ENCODE measurements around the gene PRF1. TPM values are rescaled to one million over a fixed set of nuclear protein-coding genes. Genes with fewer than 3 reads are reported as not detected.

The PRF1 gene
- total and polyA plus RNA-seq, 4 donors, result 1.3 to 6.1 (median 4.7) TPM

GRCh38 chr10:70621503-70622078, 19.1 kb upstream of the PRF1 start:
- no peaks in the 10 kb centered on the region for H3K27me3 ChIP-seq (ENCODE audit: control insufficient read depth in 1 of 2, insufficient read depth in 2 of 2, low read length in 1 of 2)

GRCh38 chr10:70620020-70620289, 17.4 kb upstream of the PRF1 start:
- ATAC-seq (ENCODE audit: low FRiP score) (no peak), DNase-seq (no peak)
- Histone ChIP-seq H3K4me1 (ENCODE audit: control insufficient read depth in 1 of 2, insufficient read depth in 2 of 2, low read length in 2 of 2) (no peaks in the 10 kb centered on the region), H3K9me3 (ENCODE audit: control insufficient read depth, low read length) (peaks cover 3% of the 10 kb centered on the region), H3K27me3 (ENCODE audit: control insufficient read depth in 1 of 2, insufficient read depth in 2 of 2, low read length in 1 of 2) (no peaks in the 10 kb centered on the region), H3K27ac (ENCODE audit: low read depth in 1 of 2, low read length in 2 of 2) (no peak overlapping the region), H3K4me3 (ENCODE audit: low read length in 2 of 2) (no peak overlapping the region), H3K36me3 (ENCODE audit: control insufficient read depth in 1 of 2, insufficient read depth in 2 of 2, low read length in 1 of 2) (no peaks in the 10 kb centered on the region)
- intact Hi-C loops (cut with DNase I), result no loop called here

More at GRCh38 chr10:70621503-70622078, 19.1 kb upstream of the PRF1 start:
- intact Hi-C loops (cut with DNase I), result no loop called here
- ATAC-seq (ENCODE audit: low FRiP score), result no peak
- H3K36me3 ChIP-seq (ENCODE audit: control insufficient read depth in 1 of 2, insufficient read depth in 2 of 2, low read length in 1 of 2), result no peaks in the 10 kb centered on the region
- DNase-seq, result no peak
- H3K4me1 ChIP-seq (ENCODE audit: control insufficient read depth in 1 of 2, insufficient read depth in 2 of 2, low read length in 2 of 2), result no peaks in the 10 kb centered on the region
- no peak overlapping the region for H3K4me3 ChIP-seq (ENCODE audit: low read length in 2 of 2)
- no peak overlapping the region for H3K27ac ChIP-seq (ENCODE audit: low read depth in 1 of 2, low read length in 2 of 2)
- H3K9me3 ChIP-seq (ENCODE audit: control insufficient read depth, low read length), result peaks cover 3% of the 10 kb centered on the region
- 73 to 79% methylated on average over 4 of the region's 4 CpGs for WGBS, 2 donors

- ATAC-seq (ENCODE audit: low FRiP score), result no peak
- no peaks in the 10 kb centered on the region for H3K36me3 ChIP-seq (ENCODE audit: control insufficient read depth in 1 of 2, insufficient read depth in 2 of 2, low read length in 1 of 2)
- DNase-seq, result no peak
- 72 to 74% methylated on average over 4 of the region's 4 CpGs for WGBS, 2 donors
- no peak overlapping the region for H3K4me3 ChIP-seq (ENCODE audit: low read length in 2 of 2)
- peaks cover 3% of the 10 kb centered on the region for H3K9me3 ChIP-seq (ENCODE audit: control insufficient read depth, low read length)
- H3K4me1 ChIP-seq (ENCODE audit: control insufficient read depth in 1 of 2, insufficient read depth in 2 of 2, low read length in 2 of 2), result no peaks in the 10 kb centered on the region
- H3K27me3 ChIP-seq (ENCODE audit: control insufficient read depth in 1 of 2, insufficient read depth in 2 of 2, low read length in 1 of 2), result no peaks in the 10 kb centered on the region
- no peak overlapping the region for H3K27ac ChIP-seq (ENCODE audit: low read depth in 1 of 2, low read length in 2 of 2)
- intact Hi-C loops (cut with DNase I), result no loop called here
Observed at GRCh38 chr10:70619271-70620019, 16.9 kb upstream of the PRF1 start.

GRCh38 chr10:70618663-70619062, 16.1 kb upstream of the PRF1 start:
- Histone ChIP-seq H3K27ac (ENCODE audit: low read depth in 1 of 2, low read length in 2 of 2) (no peak overlapping the region), H3K4me3 (ENCODE audit: low read length in 2 of 2) (no peak overlapping the region), H3K27me3 (ENCODE audit: control insufficient read depth in 1 of 2, insufficient read depth in 2 of 2, low read length in 1 of 2) (no peaks in the 10 kb centered on the region), H3K36me3 (ENCODE audit: control insufficient read depth in 1 of 2, insufficient read depth in 2 of 2, low read length in 1 of 2) (no peaks in the 10 kb centered on the region), H3K4me1 (ENCODE audit: control insufficient read depth in 1 of 2, insufficient read depth in 2 of 2, low read length in 2 of 2) (no peaks in the 10 kb centered on the region), H3K9me3 (ENCODE audit: control insufficient read depth, low read length) (peaks cover 3% of the 10 kb centered on the region)
- DNase-seq (no peak), ATAC-seq (ENCODE audit: low FRiP score) (no peak)
- WGBS, 2 donors, result 88 to 91% methylated on average over 5 of the region's 5 CpGs
- intact Hi-C loops (cut with DNase I), result no loop called here

- Histone ChIP-seq H3K4me1 (ENCODE audit: control insufficient read depth in 1 of 2, insufficient read depth in 2 of 2, low read length in 2 of 2) (no peaks in the 10 kb centered on the region), H3K9me3 (ENCODE audit: control insufficient read depth, low read length) (peaks cover 3% of the 10 kb centered on the region), H3K4me3 (ENCODE audit: low read length in 2 of 2) (no peak overlapping the region), H3K27ac (ENCODE audit: low read depth in 1 of 2, low read length in 2 of 2) (no peak overlapping the region), H3K36me3 (ENCODE audit: control insufficient read depth in 1 of 2, insufficient read depth in 2 of 2, low read length in 1 of 2) (no peaks in the 10 kb centered on the region), H3K27me3 (ENCODE audit: control insufficient read depth in 1 of 2, insufficient read depth in 2 of 2, low read length in 1 of 2) (no peaks in the 10 kb centered on the region)
- intact Hi-C loops (cut with DNase I), result no loop called here
- DNase-seq, result no peak
- WGBS, 2 donors, result 17 to 18% methylated on average over 7 of the region's 7 CpGs
- ATAC-seq (ENCODE audit: low FRiP score), result no peak
Observed at GRCh38 chr10:70617798-70618568, 15.4 kb upstream of the PRF1 start.

GRCh38 chr10:70616761-70617160, 14.2 kb upstream of the PRF1 start:
- Histone ChIP-seq H3K4me3 (ENCODE audit: low read length in 2 of 2) (no peak overlapping the region), H3K36me3 (ENCODE audit: control insufficient read depth in 1 of 2, insufficient read depth in 2 of 2, low read length in 1 of 2) (no peaks in the 10 kb centered on the region), H3K27ac (ENCODE audit: low read depth in 1 of 2, low read length in 2 of 2) (no peak overlapping the region), H3K27me3 (ENCODE audit: control insufficient read depth in 1 of 2, insufficient read depth in 2 of 2, low read length in 1 of 2) (no peaks in the 10 kb centered on the region), H3K4me1 (ENCODE audit: control insufficient read depth in 1 of 2, insufficient read depth in 2 of 2, low read length in 2 of 2) (no peaks in the 10 kb centered on the region), H3K9me3 (ENCODE audit: control insufficient read depth, low read length) (peaks cover 3% of the 10 kb centered on the region)
- WGBS, 2 donors, result 97% methylated on average over 4 of the region's 4 CpGs
- intact Hi-C loops (cut with DNase I), result no loop called here
- ATAC-seq (ENCODE audit: low FRiP score) (no peak), DNase-seq (no peak)

- Histone ChIP-seq H3K27me3 (ENCODE audit: control insufficient read depth in 1 of 2, insufficient read depth in 2 of 2, low read length in 1 of 2) (no peaks in the 10 kb centered on the region), H3K4me1 (ENCODE audit: control insufficient read depth in 1 of 2, insufficient read depth in 2 of 2, low read length in 2 of 2) (no peaks in the 10 kb centered on the region), H3K36me3 (ENCODE audit: control insufficient read depth in 1 of 2, insufficient read depth in 2 of 2, low read length in 1 of 2) (no peaks in the 10 kb centered on the region), H3K4me3 (ENCODE audit: low read length in 2 of 2) (no peak overlapping the region), H3K9me3 (ENCODE audit: control insufficient read depth, low read length) (peaks cover 3% of the 10 kb centered on the region), H3K27ac (ENCODE audit: low read depth in 1 of 2, low read length in 2 of 2) (no peak overlapping the region)
- no peak for DNase-seq
- 37 to 44% methylated on average over 7 of the region's 7 CpGs for WGBS, 2 donors
- intact Hi-C loops (cut with DNase I), result no loop called here
- ATAC-seq (ENCODE audit: low FRiP score), result no peak
Observed at GRCh38 chr10:70615784-70616522, 13.4 kb upstream of the PRF1 start.

GRCh38 chr10:70615211-70615610, 12.7 kb upstream of the PRF1 start:
- Histone ChIP-seq H3K27me3 (ENCODE audit: control insufficient read depth in 1 of 2, insufficient read depth in 2 of 2, low read length in 1 of 2) (no peaks in the 10 kb centered on the region), H3K9me3 (ENCODE audit: control insufficient read depth, low read length) (peaks cover 2% of the 10 kb centered on the region), H3K36me3 (ENCODE audit: control insufficient read depth in 1 of 2, insufficient read depth in 2 of 2, low read length in 1 of 2) (no peaks in the 10 kb centered on the region), H3K4me1 (ENCODE audit: control insufficient read depth in 1 of 2, insufficient read depth in 2 of 2, low read length in 2 of 2) (no peaks in the 10 kb centered on the region), H3K27ac (ENCODE audit: low read depth in 1 of 2, low read length in 2 of 2) (no peak overlapping the region), H3K4me3 (ENCODE audit: low read length in 2 of 2) (no peak overlapping the region)
- intact Hi-C loops (cut with DNase I), result no loop called here
- ATAC-seq (ENCODE audit: low FRiP score) (no peak), DNase-seq (no peak)
- 97 to 99% methylated on average over 2 of the region's 2 CpGs for WGBS, 2 donors
